ENCODE data around the gene GOSR2.

DNA sequence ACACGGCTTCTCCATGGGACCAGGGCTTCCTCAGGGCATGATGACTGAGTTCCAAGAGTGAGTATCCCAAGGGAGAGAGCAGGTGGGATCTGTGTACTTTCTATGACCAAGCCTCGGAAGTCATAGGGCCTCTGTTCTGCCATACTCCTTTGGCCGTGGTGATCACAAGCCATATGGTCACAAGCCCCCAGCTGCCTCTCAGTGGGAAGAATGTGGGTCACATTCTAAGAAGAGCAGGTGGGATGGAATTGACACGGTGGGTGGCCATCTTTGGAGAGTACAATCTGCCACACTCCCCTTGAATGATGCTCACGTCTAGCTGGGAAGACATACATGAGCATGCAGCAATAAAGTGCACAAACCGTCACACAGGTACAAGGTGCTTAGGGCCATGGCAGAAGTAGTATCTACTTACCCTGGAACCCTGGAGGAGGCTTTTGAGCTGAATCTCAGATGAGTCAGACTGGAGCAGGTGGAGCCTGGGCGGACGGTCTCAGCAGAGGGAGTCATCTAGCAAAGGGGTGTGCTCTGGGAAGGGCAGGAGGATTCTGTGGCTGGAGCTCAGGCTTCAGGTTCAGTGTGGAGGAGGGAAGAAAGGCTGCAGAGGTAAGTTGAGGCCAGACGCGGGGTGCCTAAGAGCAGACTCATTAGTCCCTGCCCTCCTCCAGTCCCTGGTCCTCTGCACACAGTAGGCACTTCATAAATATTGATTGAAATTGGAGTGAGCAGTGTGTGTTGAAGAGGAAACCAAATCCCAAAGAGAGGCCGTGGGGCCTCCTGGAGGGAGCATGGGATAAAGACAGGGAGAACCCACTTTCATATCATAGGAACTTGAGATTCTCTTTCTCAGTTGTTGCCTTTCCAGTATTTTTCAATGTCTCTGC lies 26.6 kb downstream of the GOSR2 start:
- TF ChIP-seq, protein P1, sequence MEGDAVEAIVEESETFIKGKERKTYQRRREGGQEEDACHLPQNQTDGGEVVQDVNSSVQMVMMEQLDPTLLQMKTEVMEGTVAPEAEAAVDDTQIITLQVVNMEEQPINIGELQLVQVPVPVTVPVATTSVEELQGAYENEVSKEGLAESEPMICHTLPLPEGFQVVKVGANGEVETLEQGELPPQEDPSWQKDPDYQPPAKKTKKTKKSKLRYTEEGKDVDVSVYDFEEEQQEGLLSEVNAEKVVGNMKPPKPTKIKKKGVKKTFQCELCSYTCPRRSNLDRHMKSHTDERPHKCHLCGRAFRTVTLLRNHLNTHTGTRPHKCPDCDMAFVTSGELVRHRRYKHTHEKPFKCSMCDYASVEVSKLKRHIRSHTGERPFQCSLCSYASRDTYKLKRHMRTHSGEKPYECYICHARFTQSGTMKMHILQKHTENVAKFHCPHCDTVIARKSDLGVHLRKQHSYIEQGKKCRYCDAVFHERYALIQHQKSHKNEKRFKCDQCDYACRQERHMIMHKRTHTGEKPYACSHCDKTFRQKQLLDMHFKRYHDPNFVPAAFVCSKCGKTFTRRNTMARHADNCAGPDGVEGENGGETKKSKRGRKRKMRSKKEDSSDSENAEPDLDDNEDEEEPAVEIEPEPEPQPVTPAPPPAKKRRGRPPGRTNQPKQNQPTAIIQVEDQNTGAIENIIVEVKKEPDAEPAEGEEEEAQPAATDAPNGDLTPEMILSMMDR (IDR thresholded peaks at IDR 0.05) = no peak
- TF ChIP-seq POLR2A (IDR thresholded peaks at IDR 0.05) = no peak

Data from esophagus squamous epithelium (tissue), 4 donors.